ENCODE results near the gene ARHGAP6.
"Not testable (repeated sequence)": the region's sequence is repeated elsewhere in the genome, so short reads cannot be mapped to it uniquely, and the experiment has no call there.

ARHGAP6 gene

DNA sequence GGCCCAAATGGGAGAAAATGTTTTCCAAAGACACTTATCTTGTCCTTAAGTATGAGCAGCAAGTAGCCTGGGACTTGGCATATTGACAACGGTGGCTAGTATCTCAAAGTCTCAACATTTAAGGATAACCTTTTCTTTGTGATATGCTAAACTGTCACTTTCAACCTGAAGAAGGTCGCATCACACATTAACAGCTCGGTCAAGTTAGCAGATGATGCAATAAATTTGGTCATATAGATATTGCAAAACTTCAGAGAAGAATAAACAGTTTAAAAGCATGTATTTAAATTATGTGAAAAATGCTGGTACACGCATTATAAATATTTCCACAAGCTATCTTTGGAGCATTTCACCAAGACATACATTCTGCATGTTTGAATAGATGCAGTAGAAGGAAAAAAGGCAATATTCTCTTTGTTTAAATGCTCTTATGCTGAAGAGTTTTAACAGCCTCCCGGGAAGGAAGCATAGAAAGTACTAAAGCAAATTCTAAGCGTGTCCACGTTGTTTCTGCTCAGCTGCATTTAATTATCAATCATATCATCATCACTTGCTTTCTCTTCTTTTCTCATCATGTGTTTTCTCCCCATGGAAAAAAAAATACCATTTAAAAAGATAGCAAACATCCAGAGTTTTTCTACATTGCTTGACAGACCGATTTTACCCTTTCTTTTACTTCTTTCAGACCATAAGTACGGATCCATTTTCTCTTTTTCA, 24.2 kb downstream of the ARHGAP6 start:
- no peak for DNase-seq

DNA sequence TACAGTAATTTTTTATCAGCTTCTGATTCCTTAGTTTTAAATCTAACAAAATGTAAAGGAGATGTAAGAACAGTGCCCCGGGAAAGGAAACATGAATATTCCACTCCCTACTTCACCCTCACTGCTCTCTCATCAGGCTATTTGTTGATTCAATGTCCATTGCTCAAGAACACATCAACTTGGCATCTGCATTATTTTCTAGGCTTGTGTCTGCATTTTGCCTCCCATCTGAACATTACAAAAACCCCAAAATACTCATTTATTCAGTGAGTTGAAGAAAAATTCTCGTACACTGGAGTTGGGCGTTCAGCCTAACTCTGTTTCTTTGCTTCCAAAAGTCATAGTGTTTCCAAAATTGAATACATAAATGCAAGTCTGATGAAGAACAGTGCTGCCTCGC, 25.6 kb downstream of the ARHGAP6 start:
- DNase-seq, result no peak

- no peak for DNase-seq
Observed at GRCh38 chrX:11632732-11633131, 33.0 kb downstream of the ARHGAP6 start.

- no peak for DNase-seq
Observed at GRCh38 chrX:11629593-11630211, 36.0 kb downstream of the ARHGAP6 start.

DNA sequence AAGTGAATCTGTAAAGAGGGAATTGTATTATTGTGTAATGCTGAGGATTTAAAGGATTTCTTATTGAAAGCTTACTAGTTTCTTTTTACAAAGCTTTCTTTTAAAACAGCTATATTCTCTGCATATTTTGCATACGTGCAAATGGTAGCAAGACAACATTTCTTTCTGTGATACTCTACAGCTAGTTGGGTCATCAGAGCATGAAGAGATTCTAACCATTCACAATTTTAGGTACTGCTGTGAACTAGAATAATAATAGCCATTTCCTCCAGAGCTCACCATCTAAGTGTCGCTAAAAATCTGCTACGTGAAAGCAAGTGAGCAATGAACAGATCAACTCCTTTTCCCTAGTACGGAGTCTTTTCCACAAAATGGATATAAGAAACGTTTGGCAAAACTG, 37.3 kb downstream of the ARHGAP6 start:
- no peak for DNase-seq

- no peak for DNase-seq
Observed at GRCh38 chrX:11626351-11626750, 39.4 kb downstream of the ARHGAP6 start.

DNA sequence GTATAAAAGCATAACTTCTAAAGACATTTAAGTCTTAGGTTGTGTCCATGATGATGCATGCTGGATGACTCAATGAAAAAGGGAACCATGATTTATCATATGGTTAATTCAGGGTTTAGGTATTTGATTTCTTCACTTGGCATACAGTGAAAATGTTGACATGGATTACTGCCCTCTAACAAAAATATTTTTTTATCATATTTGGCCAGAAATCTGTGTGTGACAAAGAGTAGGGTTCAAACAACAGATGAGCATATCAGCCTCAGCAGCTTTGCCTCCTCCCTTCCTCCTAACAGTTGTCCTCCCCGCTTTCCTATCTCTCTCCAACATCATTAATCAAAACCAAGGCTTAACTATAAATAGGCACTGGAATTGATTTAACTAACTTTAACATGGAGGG, 46.3 kb downstream of the ARHGAP6 start:
- DNase-seq, result no peak

GRCh38 chrX:11614253-11614652, 51.5 kb downstream of the ARHGAP6 start:
- DNase-seq, result not testable (repeated sequence)

DNA sequence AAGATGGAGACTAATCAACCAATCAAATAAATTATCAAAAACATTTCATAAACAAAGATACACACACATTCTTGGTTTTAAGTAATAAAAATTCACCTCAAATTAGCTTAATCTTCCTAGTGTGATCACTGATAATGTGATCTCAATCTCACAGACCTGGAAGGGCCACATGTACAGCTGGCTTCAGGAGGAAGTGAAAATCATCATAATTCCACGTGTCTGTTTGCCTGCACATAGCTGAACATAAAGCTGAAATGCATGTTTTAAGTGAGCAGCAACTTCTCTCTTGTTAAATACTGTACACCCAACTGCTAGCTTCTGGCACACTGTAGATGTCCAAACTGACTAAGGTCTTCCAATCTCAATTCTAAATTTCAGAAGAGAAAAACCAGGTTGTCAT, 53.8 kb downstream of the ARHGAP6 start:
- no peak for DNase-seq

DNA sequence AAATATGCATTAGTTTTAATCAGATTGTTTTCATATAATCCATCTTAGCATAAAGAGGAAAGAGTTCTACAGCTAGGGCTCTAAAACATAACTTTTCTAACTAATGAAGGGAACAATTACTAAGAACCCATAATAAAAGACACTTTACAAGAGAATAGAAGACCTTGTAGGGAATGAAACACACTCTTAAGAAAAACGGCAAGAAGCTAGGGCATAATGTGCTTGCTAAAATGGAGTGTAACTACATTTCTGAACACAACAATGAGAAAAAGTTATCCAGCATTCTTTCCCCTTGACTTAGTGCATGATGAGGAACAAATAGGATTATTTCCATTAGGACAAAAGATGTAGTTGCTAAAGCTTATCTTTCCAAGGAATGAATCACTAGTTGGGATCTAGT, 54.6 kb downstream of the ARHGAP6 start:
- DNase-seq, result no peak

DNA sequence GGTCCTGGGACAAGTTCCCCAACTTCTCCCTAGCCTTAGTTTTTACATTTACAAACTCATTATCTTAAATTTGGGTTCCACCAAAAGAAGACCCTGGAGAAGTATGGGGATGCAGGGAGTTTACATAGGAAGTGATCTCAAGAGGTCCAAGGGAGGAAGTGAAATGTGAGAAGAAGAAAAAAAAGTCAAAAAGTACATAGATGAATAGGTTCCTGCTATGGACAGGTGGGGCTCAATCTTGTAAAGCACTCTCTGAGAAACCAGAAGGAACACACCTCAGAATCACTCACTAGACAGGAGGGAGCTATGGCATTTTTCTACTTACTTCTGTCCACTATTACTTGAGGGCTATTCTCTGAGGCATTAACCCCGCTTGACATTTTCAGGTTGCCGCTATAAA, 56.6 kb downstream of the ARHGAP6 start:
- DNase-seq, result no peak

- no peak for DNase-seq
Observed at GRCh38 chrX:11606408-11606807, 59.3 kb downstream of the ARHGAP6 start.

- no peak for DNase-seq
Observed at GRCh38 chrX:11600578-11600977, 65.1 kb downstream of the ARHGAP6 start.

DNA sequence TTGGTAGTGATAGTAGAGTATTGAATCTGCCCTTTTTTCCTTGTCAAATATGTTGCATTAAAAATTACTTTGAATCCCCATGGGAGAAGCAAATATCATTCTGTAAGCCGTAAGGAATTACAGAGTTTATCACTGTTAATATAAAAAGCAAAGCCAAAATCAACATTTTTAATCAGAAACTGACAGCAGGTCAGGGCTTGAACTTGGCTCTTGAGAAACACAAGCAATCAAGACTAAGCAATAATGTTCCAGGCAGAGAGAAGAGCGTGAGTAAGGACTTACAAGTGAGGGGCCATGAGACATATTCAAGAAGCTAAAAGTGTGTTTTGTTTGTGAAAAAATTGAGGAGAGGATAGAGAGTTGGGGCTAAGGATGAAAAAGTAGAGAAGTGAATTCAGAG, 68.2 kb downstream of the ARHGAP6 start:
- DNase-seq, result no peak

DNA sequence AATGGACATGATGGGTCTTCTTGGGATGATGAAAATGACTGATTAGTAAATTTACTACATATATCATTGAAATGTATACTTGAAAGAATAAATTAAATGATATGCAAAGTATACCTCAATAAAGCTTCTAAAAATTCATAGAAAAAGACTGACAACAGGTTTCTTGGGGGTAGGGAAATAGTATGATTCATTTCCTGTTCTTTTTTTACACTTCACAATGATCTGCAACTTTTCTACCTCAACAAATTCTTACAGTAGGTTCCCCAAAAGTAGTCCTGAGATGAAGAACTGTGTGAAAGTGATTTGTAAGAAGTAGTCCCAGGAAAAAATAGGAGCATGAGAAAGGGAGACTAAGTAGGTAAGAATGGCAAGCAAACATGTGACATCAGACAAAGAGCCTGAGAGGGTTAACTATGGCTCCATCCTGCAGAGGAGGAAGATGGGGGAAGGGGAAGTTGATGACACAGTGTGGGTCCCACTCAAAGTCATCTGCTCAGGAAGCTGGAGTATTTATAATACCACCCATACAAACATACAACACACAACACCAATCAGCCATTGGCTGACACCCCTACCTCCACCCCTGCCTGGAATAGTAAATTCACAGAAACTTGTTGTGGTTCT, 73.9 kb downstream of the ARHGAP6 start:
- peak; percentile 19 for DNase-seq

DNA sequence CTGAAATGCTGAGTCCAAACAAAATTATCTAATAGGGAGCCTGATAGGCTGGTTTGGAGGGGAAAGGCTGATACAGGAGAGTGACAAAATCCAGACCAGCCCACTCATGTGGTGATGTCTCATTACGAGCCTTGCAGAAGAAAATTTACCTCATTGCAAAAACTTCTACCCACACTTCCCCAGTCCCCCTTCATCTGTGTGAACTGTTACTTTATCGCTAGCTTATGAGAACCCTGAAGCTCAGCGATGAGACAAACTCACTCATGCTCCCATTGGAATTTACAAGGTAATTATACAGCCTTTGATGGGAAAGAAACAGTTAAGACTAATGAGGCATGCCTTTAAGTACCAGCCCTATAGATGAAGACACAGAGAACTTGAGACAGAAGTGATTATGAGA, 76.1 kb downstream of the ARHGAP6 start:
- DNase-seq, result peak; percentile 30

DNA sequence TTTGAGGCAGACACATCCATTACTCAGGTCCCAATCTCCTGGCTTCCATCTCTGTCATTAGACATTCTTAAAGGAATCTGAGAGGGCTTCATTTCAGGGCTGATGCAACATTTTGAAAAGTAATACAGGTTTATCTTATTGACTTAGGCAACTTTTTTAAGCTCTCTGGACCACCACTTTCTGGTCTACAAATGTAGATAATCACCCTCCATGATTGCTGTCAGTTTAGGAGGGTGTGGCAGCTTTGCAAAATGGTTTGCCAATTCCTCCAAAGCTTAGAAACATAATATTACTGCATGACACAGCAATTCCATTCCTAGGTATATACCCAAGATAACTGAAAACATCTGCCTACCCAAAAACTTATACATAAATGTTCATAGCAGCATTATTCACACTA, 77.6 kb downstream of the ARHGAP6 start:
- DNase-seq, result no peak

DNA sequence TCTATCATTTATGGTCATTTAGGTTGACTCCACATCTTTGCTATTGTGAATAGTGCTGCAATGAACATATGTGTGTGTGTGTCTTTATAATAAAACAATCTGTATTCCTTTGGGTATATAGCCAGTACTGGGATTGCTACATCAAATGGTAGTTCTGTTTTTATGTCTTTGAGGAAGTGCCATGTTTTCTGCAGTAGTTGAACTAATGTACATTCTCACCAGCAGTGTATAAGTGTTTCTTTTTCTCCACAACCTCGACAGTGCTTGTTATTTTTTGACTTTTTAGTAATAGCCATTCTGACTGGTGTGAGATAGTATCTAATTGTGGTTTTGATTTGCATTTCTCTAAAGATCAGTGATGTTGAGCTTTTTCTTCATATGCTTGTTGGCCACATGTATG, 80.5 kb downstream of the ARHGAP6 start:
- peak; percentile 21 for DNase-seq

DNA sequence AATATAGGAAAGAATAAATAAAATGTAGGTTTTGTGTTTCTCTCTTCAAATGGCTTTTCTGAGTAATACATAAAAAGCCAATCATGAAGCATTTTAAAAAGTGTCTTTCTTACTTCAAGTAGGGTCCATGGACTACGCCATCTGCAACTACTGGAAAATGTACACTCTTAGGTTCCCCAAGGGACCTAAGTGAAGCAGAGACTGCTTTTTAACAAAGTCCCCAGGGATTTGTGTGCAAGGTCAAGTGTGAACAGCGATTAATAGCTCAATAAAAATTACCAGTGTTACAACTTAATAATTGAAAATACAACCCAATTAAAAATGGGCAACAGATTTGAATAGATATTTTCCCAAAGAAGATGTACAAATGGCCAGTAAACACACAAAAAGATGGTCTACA, 84.9 kb downstream of the ARHGAP6 start:
- DNase-seq, result no peak

DNA sequence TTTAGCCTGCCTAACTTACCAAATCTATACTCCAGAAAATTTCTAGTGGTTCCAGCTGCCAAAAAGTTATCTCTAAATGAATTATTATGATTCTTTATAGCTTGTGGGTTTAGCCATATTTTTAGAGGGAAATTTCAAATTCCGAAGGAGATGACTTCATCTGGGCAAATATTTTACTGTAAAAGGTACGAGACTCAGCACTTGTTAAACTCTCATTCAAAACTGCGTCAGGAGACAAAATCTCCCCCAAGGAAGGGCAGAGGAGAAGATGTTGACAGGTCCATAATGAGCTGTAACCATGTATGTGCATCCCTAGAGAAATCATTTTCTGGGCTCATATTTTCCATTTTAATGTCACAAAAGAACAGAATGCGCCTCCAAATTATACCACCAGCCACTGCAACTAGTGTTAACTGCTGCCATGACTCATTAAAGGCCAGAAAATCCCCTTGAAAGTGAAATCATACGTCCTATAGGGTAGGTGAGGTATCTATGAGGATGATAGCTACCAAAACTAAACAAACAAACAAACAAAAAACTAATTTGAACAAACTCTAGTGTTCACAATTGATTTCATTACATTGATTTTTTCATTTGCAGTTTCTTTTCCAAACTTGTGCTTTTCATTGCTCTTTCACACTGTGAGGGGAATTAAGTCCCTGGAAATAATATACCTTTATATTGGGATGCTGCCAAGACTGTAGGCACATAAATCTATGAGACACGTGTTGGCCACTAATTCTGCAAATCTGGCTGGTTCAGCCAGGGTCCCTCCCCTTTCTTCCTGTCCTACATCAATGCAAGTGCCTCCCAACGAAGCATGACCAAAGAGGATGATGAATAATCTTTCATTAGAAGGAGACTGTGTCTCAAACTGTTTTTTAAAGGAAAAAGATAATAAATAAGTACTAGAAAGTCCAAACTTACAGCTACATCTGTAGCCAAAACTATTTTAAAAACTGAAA, 85.8 kb downstream of the ARHGAP6 start:
- no peak for DNase-seq

DNA sequence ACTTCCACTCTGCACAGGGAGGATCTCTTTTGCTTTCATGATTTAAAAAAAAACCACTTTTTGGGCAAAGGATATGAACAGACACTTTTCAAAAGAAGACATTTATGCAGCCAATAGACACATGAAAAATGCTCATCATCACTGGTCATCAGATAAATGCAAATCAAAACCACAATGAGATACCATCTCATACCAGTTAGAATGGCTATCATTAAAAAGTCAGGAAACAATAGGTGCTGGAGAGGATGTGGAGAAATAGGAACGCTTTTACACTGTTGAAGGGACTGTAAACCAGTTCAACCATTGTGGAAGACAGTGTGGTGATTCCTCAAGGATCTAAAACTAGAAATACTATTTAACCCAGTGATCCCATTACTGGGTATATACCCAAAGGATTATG, 87.4 kb downstream of the ARHGAP6 start:
- not testable (repeated sequence) for DNase-seq

- no peak for DNase-seq
Observed at GRCh38 chrX:11577603-11578002, 88.1 kb downstream of the ARHGAP6 start.

DNA sequence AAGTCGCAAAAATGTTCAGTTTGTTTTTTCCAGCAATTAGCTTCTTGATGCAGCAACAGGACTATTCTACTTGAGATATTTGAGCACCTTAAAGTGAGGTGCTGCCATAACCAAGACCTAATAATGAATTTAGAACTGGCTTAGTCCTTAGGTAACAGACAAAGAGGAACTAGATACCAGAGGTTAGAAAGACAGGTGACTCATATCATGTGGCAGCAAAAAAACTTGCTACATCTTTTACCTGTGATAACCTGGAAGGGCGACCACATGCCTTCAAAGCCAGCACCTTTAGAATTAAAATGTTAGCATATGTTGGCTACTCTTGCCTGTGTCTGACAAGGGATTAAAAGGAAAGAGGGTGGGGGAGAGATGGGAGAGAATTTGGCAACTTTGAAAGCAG, 90.4 kb downstream of the ARHGAP6 start:
- DNase-seq, result no peak
